ENCODE measurements around the gene SCAND1.
"Not testable (repeated sequence)": the region's sequence is repeated elsewhere in the genome, so short reads cannot be mapped to it uniquely, and the experiment has no call there.

SCAND1 gene

GRCh38 chr20:35954200-35954906 is at the start of gene SCAND1:
SCAND1 (minus strand) TSS chr20:35954502; CDS start chr20:35954284, 218 bp downstream.
- DNase-seq = peak; percentile 97

GRCh38 chr20:36004045-36004444 is 49.7 kb upstream of the SCAND1 start:
- DNase-seq = no peak

- DNase-seq = no peak
Observed at GRCh38 chr20:36002855-36003254, 48.6 kb upstream of the SCAND1 start.

GRCh38 chr20:36001331-36001730 is 47.0 kb upstream of the SCAND1 start:
- DNase-seq = not testable (repeated sequence)

- not testable (repeated sequence) for DNase-seq
Observed at GRCh38 chr20:35996492-35996891, 42.2 kb upstream of the SCAND1 start.

GRCh38 chr20:35994994-35995453 is 40.7 kb upstream of the SCAND1 start:
- DNase-seq = peak; percentile 93

GRCh38 chr20:35992713-35993335 is 38.5 kb upstream of the SCAND1 start:
- peak; percentile 63 for DNase-seq

GRCh38 chr20:35991142-35991771 is 37.0 kb upstream of the SCAND1 start:
- DNase-seq = no peak

- DNase-seq = no peak
Observed at GRCh38 chr20:35988910-35989463, 34.7 kb upstream of the SCAND1 start.

GRCh38 chr20:35985806-35986205 is 31.5 kb upstream of the SCAND1 start:
- DNase-seq = no peak

GRCh38 chr20:35984382-35984781 is 30.1 kb upstream of the SCAND1 start:
- DNase-seq = no peak

- no peak for DNase-seq
Observed at GRCh38 chr20:35981969-35982368, 27.7 kb upstream of the SCAND1 start.

GRCh38 chr20:35979544-35979943 is 25.2 kb upstream of the SCAND1 start:
- DNase-seq = no peak

- DNase-seq = no peak
Observed at GRCh38 chr20:35978041-35978513, 23.8 kb upstream of the SCAND1 start.

GRCh38 chr20:35975576-35976373 is 21.5 kb upstream of the SCAND1 start:
- no peak for DNase-seq

GRCh38 chr20:35974256-35974655 is 20.0 kb upstream of the SCAND1 start:
- DNase-seq = no peak

- peak; percentile 28 for DNase-seq
Observed at GRCh38 chr20:35972462-35972861, 18.2 kb upstream of the SCAND1 start.

- no peak for DNase-seq
Observed at GRCh38 chr20:35971981-35972380, 17.7 kb upstream of the SCAND1 start.

GRCh38 chr20:35968930-35969329 is 14.6 kb upstream of the SCAND1 start:
- no peak for DNase-seq

GRCh38 chr20:35967979-35968640 is 13.8 kb upstream of the SCAND1 start, which contains the start of gene CNBD2:
CNBD2 (plus strand) TSS chr20:35968590; CDS start chr20:35968763, 173 bp downstream.
- no peak for DNase-seq

GRCh38 chr20:35963878-35964277 is 9.6 kb upstream of the SCAND1 start:
- no peak for DNase-seq

- not testable (repeated sequence) for DNase-seq
Observed at GRCh38 chr20:35959291-35959690, 5.0 kb upstream of the SCAND1 start.
